Activated T-cell treated with anti-CD3 and anti-CD28 coated beads, Interleukin-2, amount 50 U/mL, for 48 hours (primary cell): ENCODE data around the gene PTPN4.
"Not testable (repeated sequence)": the region's sequence is repeated elsewhere in the genome, so short reads cannot be mapped to it uniquely, and the experiment has no call there.

ENCODE experiments used
- DNase-seq, 2 experiments: peaks; one replicate each; pipeline ENCODE4 v3.0.0-alpha.2; 2020

Gene PTPN4

GRCh38 chr2:119768742-119769141 is 9.0 kb downstream of the PTPN4 start:
- DNase-seq: no peak

DNA sequence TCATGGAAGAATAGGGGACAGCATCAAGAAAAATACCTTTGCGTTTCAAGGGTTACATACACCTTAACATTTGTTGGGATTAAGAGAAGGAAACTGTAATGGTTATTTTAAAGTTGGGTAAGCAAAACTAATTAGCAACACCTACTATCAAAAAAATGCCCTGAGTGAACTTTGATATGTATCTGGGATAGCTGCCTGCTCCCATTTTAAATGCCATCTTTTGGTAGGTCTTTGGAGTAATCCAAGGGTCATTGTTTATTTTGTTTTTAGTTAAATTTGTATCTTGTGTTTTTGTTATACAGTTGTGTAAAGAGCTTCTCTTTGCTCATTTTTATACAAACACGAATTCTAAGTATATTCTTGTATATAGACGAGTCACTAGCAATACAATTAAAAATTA is 9.9 kb downstream of the PTPN4 start:
- DNase-seq: no peak

GRCh38 chr2:119771331-119771730 is 11.6 kb downstream of the PTPN4 start:
- no peak for DNase-seq

GRCh38 chr2:119772128-119772527 is 12.4 kb downstream of the PTPN4 start:
- no peak for DNase-seq

DNA sequence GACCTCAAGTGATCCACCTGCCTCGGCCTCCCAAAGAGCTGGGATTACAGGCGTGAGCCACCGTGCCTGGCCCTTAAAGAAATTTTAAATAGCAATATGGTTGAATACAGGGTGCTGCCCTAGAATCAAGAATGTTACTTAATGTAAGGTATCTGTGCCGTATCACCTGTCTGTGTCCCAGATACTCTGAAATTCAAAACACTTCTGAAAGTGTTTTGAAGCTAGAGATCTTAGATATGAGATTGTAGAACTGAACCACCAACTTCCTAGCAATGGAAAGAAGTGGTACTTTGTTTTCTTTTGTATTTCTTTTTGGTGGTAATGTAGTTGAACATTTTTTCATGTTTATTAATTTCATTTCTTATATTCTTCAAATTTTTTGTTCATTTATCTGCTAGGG is 13.0 kb downstream of the PTPN4 start:
- no peak for DNase-seq

GRCh38 chr2:119774026-119774425 is 14.3 kb downstream of the PTPN4 start:
- DNase-seq: no peak

GRCh38 chr2:119775102-119775501 is 15.4 kb downstream of the PTPN4 start:
- DNase-seq: no peak

DNA sequence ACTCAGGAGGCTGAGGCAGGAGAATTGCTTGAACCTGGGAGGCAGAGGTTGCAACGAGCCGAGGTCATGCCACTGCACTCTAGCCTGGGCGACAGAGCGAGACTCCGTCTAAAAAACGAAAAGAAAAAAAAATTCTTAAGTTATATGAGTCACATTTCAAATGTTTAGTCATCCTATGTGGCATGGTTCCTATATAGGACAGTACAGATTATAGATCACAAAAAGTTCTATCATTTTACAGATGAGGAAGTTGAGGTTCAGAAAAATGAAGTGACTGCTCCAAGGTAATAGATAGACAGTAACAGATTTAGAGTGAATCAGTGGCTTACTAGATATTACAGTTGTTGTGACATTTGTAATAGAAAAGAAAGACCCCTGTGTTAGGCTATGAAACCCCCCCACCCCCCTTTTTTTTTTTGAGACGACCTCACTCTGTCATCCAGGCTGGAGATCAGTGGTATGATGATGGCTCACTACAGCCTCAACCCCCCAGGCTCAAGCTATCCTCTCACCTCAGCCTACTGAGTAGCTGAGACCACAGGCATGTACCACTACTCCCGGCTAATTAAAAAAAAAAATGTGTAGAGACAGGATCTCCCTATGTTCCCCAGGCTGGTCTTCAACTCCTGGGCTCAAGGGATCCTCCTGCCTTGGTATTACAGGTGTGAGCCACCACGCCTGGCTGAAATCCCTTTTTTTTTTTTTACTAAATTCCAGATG is 22.7 kb downstream of the PTPN4 start:
- DNase-seq: no peak

DNA sequence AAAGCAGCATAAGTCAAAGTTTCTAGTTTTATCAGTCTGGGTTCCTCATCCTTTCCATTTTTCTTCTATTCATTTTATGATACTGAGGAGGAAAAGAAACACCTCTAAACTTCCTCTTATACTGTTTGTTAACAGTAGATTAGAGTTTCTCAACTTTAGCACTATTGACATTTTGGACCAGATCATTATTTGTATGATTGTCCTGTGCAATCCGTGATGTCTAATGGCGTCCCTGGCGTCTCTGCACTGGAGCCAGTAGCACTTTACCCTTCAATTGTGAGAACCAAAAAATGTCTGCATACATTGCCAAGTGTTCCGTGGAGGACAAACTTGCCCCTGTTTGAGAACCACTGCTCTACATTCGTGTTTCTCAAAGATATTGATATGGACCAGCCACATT is 25.2 kb downstream of the PTPN4 start:
- DNase-seq: no peak

DNA sequence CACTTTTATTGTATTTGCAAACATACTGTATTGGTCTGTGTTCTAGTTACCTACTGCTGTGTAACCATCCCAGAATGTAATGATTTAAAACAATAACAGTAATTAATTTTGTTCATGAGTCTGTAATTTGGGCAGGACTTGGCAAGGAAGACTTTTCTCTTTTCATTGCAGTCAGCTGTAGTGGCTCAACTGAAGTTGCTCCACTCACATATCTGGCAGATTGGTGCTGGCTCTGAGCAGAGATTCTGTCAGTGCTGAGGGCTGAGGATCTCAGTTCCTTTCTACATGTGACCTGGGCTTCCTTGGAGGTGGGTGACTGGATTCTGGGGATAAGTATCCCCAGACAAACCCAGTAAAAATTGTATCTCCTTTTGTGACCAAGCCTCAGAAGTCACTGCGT is 26.6 kb downstream of the PTPN4 start:
- no peak for DNase-seq

DNA sequence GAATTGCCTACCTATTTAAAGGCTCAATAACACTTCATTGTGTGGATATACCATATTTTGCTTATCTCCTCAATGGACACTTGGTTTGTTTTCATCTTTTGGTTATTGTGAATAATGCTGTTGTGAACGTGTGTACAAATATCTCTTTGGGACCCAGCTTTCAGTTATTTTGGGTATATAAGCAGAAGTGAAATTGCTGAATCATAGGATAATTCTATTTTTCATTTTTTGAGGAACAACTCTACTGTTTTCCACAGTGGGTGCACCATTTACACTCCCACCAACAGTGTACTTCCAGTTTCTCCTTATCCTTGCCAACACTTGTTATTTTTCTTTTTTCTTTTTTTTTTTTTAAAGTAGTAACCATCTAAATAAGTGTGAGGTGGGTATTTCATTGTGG is 29.0 kb downstream of the PTPN4 start:
- DNase-seq: no peak

DNA sequence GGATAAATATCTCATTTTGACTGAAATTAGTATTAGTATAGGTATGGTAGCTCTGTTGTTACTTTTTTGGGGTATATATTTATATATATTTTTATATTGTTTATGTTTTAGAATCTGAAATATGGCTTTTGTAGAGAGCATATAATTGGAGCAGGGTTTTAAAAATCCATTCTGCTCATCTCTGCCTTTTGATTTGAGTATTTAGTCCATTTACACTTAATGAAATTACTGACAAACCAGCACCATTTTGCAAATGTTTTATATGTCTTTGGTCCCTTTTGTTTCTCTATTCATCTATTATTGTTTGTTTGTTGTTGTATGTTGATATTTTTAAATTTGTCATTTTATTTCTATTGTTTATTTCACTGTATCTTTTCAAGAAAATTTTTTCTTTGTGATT is 30.7 kb downstream of the PTPN4 start:
- DNase-seq: no peak

DNA sequence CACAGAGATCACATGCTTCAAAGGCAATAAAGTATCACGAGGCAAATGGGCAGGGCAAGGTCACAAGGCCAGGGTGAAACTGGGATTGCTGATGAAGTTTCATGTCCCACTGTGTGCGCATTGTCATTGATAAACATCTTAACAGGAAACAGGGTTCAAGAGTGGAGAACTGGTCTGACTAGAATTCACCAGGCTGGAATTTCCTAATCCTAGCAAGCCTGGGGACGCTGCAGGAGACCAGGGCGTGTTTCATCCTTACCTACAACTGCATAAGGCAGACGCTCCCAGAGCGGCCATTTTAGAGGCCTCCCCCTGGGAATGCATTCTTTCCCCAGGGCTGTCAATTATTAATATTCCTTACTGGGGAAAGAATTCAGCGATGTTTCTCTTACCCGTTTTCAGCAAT is 33.2 kb downstream of the PTPN4 start:
- no peak for DNase-seq

DNA sequence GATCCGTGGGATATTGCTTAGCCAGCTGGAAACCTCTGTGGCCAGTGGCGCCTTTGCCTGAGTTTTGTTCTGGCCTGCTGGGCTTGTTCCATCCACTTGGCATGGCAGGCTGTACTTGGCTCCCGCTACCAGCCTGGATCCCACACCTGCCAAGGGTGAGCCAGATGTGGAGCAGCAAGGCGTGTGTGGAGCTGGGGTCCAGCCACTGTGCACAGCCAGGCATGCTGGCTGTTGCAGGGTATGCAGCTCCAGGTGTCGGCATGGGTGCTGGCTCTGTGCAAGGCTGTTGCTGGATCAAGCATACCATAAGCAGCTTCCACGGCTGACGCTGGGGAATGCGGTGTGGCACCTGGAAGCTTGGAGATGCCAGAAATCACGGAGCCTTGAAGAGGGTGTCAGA is 34.5 kb downstream of the PTPN4 start:
- DNase-seq: no peak

DNA sequence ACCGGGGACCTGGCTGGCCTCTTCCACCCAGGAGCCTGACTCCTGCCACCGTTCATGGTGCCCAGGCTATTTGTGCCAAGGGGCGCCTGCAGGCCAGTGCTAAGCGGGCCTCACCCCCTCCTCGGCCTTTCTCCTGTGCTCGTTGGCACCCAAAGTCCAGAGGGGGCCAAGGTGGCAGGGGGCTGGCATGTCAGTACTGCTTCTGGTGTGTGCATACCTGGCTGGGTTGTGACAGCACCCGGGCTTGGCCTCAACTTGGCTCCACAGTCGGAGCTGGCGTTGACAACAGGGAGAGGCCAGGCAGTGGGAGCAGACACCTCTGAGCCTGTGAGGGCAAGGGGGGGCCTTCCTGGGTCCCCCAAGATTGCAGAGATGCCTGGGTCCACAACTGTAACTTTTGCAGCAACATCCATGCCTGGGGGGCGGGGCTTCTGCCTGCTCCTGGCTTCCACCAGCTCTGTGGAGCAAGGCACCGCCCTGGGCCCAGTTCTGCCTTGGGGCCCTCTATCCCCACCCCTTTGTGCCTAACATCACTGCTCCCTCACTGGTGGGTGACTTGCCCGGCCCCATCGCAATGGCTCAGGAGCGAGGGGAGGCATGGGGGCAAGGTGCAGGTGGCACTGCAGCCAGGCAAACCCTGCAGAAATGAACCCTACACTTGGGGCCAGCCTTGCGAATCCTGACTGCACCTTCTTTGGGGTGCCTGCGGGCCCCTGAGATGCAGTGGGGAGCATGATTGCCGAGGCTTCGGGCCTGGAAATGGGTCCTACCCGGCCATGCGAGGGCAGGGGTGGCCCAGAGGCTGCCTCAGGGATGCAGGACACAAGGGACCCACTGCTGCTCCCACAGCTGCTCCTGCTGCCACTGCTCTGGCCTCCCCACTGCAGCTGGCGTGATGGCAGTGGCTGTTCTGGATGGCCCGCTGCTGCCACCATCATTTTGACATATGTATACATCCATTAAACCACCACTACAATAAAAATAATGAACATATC is 35.9 kb downstream of the PTPN4 start:
- DNase-seq: no peak

DNA sequence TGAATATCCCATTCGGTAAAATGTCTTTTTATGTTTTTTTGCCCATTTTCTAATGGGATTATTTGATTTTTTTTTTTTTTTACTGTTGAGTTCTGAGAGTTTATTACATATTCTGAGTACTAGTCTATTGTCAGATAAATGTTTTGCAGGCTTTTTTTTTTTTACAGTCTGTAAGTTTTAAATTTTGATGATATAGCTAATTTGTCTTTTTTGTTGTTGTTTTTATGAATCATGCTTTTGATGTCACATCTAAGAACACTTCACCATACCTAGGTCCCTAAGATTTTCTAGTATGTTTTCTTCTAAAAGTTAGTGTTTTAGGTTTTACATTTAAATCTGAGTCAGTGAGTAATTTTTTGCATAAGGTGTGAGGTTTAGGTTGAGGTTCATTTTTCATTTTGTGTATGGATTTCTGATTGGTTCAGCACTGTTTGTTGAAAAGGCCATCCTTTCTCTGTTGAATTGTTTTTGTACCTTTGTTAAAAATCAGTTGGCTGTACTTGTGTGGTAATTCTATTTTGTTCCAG is 40.7 kb downstream of the PTPN4 start:
- no peak for DNase-seq

DNA sequence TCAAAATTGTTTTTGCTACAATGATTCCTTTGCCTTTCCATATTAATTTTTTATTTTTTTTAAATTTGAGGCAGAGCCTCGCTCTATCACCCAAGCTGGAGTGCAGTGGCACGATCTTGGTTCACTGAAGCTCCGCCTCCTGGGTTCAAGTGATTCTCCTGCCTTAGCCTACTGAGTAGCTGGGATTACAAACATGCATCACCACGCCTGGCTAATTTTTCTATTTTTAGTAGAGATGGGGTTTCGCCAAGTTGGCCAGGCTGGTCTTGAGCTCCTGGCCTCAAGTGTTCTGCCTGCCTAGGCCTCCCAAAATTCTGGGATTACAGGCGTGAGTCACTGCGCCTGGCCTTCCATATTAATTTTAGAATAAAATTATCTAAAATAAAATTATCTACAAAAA is 41.3 kb downstream of the PTPN4 start:
- DNase-seq: no peak

DNA sequence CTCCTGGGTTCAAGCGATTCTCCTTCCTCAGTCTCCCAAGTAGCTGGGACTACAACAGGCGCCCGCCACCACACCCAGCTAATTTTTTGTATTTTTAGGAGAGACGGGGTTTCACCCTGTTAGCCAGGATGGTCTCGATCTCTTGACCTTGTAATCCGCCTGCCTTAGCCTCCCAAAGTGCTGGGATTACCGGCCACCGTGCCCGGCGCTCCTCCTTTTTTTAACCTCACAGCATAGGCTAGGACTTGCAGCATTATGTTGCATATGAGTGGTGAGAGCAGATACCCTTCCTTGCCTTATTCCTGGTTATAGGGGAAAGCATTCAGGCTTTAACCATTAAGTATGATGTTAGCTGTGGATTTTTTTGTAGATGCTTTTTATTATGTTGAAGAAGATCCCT is 42.3 kb downstream of the PTPN4 start:
- not testable (repeated sequence) for DNase-seq

GRCh38 chr2:119803101-119803500 is 43.4 kb downstream of the PTPN4 start:
- no peak for DNase-seq

GRCh38 chr2:119804409-119804808 is 44.7 kb downstream of the PTPN4 start:
- not testable (repeated sequence) for DNase-seq

- DNase-seq: no peak
Measured at GRCh38 chr2:119808516-119809147, 48.9 kb downstream of the PTPN4 start.

DNA sequence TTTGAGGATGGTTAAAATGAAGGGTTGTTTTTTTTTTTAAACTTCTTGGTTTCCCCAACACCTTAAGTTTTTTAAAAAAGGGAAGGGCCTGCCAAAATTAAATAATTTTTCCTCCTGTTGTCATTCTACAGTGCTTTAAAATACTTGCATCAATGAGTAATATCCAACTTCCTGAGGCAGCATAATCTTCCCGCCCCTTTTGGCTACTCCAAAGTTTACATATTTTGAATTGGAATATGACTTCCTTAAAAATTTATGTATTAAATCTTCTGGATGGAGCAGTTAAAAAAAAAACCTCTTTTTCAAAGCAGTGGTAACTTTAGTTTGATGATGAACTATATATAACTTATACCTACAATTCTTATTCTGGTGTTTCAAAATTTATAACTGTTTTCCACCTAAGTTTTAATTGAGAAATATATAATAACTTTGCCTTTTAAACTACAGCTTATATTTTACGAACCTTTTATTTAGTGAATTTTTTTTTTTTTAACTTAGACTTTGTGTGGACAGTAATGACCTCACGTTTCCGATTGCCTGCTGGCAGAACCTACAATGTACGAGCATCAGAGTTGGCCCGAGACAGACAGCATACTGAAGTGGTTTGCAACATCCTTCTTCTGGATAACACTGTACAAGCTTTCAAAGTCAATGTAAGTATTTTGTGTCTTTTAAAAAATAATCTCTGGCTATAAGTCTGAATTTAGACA is 49.8 kb downstream of the PTPN4 start:
- DNase-seq: no peak
